MM.1S (cell line): ENCODE results near the gene C5AR2.

Experiments used
- CTCF ChIP-seq: fragments of 300-600 bp; sonication (generic); IDR thresholded peaks from 2 replicates; pipeline ENCODE4 v1.5.1; 2016; ENCODE audit warnings: antibody characterized with exemption, low read length, mixed read lengths
- EZH2 ChIP-seq: fragments of 300-600 bp; sonication (generic); optimal IDR thresholded peaks from 2 replicates; pipeline ENCODE3; 2017; ENCODE audit warnings: low read depth, mild to moderate bottlenecking, antibody characterized with exemption, low read length, mixed read lengths
- EZH2phosphoT487 ChIP-seq: fragments of 300-600 bp; sonication (generic); IDR thresholded peaks from 2 replicates; pipeline ENCODE4 v1.6.1; 2018; ENCODE audit warnings: antibody characterized with exemption, low read length

- no peak for TF ChIP-seq CTCF
- no peak for TF ChIP-seq EZH2
- TF ChIP-seq EZH2phosphoT487: no peak
These were observed 20.1 kb downstream of the C5AR2 start for GRCh38 chr19:47352095-47352494.
